Uterus (tissue), 2 donors: Measurements from ENCODE around the gene RANBP9.

Experiments
- CTCF ChIP-seq, 4 experiments: fragments of 200-600 bp in 2 of 4; fragments of 450-650 bp in 2 of 4; sonication (generic) in 2 of 4; IDR thresholded peaks; one replicate each; pipeline ENCODE4 v1.5.1; 2016 to 2019; ENCODE audit warnings: antibody characterized with exemption in 4 of 4, mild to moderate bottlenecking in 2 of 4, moderate library complexity in 1 of 4
- POLR2A ChIP-seq, 2 donors: fragments of 450-650 bp; IDR thresholded peaks; one replicate each; pipeline ENCODE4 v1.6.1; 2016; ENCODE audit warnings: antibody characterized with exemption in 2 of 2, mild to moderate bottlenecking in 1 of 2, moderate library complexity in 1 of 2

- TF ChIP-seq POLR2A (IDR thresholded peaks at IDR 0.05) = no peak
- peak in 3 of 4 experiments; percentile 58 to 63 (median 62) for TF ChIP-seq CTCF (IDR thresholded peaks at IDR 0.05)
Measured at GRCh38 chr6:13575377-13575775, 136.3 kb downstream of the RANBP9 start.
